NCI-H1417 treated with DMSO at 0.1 percent for 48 hours (cell line): Measurements from ENCODE around the gene TMA16.
"Not testable (repeated sequence)": the region's sequence is repeated elsewhere in the genome, so short reads cannot be mapped to it uniquely, and the experiment has no call there.

Experiments
- DNase-seq: peaks from one replicate; lab custom pipeline; 2025; lab: John Stamatoyannopoulos, UW

Gene TMA16

DNA sequence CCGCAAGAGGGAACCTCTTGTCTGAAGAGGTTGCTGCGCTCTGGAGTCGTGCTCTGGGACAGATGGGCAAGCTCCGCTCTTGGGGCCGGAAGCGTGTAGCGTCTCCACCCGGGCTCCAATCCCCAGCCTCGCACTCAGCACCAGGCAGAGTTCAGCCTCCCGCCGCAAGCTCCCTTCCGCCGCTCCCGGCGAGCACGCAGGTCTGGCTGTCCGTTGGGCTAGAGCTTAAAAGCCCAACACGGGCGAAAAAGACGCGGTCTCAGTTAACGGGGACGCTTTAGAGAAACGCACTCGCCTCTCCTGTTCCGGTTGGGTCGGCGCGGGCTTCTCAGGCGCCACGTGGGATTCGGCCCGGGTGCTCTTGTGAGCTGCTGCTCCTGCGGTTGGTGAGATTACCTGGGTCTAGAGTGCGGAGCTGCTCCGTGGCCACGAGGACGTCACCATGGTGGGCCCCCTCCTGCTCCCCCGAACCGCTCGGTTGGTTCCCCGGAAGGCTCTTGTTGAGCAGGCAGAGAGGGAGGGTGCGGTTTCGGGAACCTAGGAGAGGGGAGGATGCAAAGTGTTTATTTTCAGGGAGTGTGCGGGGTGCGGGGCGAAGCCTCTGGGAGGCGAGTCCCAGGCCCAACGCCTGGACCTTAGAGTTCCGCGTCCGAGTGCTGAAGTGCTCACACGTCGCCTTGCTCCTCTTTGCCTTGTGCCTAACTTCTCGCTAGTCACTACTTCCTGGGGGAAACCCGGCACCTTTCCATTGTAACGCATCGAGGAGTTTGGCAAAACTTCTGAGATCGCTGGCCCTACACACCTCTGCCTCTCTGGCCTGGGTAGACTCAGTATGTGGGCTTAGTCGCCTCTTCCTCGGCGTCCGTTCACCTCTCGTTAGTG lies at the start of gene TMA16:
TMA16 (plus strand) TSS at position 331 of the 882 bp plus-strand sequence; CDS start at position 443, 112 bp downstream.
- peak; percentile 51 for DNase-seq

DNA sequence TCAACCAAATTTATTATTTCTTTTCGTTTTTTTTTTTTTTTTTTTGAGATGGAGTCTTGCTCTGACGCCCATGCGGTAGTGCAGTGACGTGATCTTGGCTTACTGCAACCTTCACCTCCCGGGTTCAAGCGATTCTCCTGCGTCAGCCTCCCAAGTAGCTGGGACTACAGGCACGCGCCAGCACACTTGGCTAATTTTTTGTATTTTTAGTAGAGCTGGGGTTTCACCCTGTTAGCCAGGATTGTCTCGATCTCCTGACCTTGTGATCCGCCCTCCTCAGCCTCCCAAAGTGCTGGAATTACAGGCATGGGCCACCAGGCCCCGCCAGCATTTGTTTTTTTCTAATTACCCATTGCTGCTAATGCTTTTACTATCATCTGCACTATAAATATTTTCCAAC lies 47.5 kb upstream of the TMA16 start:
- DNase-seq, result not testable (repeated sequence)

DNA sequence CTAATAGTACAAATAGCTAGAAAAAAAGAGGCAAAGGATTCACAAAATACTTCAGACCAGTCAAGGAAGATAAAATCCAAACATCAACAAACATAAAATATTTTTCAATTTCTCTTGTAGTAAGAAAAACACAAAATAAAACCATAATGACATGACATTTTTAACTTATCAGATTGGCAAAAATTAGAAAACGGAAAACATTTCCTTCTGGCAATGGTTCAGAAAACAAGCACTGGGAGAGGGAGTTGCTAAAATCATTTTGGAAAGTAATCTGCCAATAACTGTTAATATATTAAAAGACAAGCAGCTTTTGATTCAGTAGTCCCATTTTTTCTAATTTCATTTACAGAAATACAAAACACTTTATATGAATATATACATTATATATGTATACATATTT lies 47.0 kb upstream of the TMA16 start:
- DNase-seq, result no peak

DNA sequence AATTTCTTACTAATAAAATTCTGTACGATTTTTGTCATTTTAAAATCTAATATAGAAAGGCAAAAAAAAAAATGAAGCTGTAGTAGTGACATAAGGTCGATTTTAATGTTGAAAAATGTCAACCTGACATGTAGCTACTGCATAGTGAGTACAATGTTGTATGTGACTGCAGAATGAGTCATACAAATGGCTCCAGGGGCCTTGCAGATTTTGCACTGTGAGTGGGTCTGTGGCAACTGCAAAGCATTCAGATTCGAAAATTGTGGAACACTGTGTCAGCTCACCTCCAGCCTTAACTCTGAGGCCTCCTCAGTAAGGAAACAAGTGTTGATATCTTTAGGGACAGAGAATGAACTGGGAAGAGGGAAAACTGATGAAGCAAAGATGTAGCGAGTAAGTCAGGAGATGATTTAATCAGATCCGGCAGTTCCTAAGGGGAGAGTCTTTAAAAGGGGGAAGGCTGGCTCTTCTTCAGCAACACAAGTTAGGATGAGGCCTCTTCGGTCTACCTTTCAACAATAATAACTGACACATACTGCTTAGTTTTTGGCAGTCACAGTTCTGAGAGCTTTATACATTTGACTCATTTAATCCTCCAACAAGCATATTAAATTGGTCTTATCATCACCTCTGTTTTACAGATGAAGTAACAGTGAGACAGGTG lies 45.8 kb upstream of the TMA16 start:
- DNase-seq, result no peak

DNA sequence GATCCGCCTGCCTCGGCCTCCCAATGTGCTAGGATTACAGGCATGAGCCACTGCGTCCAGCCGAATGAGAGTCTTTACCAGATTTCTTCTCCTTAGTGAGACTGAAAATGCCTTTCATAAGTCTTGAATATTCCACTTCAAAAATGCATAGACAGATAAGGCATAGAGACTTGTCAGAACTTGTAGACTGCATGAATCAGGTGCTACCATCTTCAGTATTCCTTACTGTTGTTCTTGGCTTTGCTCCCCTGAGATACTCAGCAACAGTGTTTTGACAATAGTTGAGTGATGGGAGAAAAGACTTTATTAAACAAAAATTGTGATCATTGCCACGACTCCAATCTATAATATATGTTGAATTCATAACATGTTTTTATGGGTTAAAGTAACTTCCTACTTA lies 31.9 kb upstream of the TMA16 start:
- no peak for DNase-seq

DNA sequence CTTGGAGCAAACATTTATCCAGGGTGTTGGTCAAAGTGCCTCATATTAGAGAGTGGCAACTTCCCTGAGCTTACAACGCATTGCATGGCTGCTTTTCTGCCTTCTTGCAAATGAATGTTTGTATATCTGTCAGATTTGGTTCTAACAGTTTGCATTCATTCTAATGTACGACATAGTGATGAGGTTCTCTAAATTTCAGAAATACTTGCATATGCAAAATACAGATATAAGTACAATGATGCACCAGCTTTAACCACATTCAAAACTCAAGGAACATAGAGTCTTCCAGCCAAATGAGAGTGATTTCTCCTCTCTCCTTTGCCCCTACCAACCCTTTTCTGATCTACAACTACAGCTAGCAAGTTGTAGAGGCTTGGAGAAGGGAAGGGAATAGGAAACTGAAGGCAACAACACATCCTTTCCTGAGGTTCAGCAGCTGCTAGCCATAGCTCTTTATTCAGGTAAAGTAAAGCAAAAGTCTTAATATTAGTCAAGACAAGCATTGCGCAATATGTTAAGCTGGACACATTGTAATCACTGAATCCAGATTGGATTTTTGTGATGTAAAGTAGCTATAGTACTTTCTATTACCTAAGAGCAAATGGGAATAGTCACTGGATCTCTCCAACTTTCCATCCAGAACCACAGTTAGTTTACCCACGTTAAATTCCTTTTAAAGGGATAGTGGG lies 27.3 kb upstream of the TMA16 start:
- DNase-seq, result no peak

DNA sequence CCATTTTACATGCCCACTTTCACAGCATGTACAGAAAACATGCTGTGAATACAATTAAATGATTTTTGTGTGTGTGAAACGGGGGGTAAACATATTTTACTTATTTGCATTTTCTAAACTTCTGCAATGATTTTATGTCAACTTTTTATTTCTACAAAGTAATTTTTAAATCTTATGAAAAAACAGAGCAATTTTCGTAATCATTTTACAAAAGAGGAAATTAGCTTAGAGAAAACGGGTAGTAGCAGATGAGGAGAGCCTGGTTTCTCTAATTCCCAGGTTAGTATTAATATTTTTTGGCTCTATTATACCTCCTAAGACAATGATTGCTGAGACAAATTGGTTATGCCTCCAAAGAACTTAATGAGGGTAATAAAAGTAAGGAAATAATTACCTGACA lies 24.1 kb upstream of the TMA16 start:
- no peak for DNase-seq

DNA sequence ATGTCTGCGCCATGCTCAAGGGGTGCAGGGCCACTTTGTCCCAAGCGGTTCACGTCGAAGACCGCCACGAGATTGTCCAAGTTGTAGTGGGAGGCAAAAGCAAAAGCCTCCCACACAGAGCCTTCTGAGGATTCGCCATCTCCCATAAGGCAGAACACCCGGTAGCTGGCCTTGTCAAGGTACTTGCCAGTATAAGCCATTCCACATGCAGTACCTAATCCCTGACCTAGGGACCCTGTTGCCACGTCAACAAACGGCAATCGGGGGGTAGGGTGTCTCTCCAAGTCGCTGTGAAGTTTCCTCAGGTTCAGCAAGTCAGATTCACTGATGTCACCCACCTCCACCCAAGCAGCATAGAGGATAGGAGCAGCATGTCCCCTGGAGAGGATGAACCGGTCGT lies 21.4 kb upstream of the TMA16 start:
- DNase-seq, result no peak

DNA sequence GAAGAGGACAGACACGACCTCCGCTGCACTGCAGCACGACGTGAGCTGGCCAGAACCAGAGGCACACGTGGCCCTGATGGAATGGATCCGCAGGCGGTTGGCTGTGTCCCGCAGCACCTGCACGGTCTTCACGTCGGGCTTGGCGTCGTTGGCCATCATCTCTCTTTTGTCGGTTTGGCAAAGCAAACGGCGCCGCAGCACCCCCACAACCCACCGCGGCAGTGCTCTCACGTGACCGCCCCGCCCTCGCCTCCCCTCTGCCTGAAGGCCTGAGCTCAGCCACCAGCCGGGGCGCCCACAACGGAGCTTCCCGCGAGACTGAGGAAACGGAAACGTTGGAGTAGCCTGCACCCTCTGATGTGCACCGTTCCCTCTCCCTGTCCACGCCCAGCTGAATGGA lies 20.9 kb upstream of the TMA16 start, which contains the start of gene TKTL2:
TKTL2 (minus strand) TSS at position 179 of the 400 bp plus-strand sequence; CDS start at position 159, 20 bp downstream.
- DNase-seq, result no peak

DNA sequence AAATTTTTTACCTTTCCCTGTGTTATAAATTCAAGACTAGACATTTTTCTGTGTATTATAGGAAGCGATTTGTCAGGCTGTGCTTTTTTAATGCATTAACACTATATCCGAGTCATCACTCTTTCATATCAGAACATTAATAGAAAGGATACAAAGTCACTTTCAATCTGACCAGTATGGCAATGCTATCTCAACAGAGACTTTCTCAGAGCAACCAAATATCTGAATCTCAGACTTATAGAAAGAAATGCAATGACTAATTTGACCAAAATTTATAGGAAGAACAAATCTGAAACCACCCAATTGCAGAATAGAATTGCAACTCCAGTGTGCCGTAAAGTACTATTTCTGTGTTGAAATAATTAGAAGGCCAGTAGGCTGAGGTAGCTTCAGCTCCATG lies 20.5 kb upstream of the TMA16 start:
- DNase-seq, result no peak

DNA sequence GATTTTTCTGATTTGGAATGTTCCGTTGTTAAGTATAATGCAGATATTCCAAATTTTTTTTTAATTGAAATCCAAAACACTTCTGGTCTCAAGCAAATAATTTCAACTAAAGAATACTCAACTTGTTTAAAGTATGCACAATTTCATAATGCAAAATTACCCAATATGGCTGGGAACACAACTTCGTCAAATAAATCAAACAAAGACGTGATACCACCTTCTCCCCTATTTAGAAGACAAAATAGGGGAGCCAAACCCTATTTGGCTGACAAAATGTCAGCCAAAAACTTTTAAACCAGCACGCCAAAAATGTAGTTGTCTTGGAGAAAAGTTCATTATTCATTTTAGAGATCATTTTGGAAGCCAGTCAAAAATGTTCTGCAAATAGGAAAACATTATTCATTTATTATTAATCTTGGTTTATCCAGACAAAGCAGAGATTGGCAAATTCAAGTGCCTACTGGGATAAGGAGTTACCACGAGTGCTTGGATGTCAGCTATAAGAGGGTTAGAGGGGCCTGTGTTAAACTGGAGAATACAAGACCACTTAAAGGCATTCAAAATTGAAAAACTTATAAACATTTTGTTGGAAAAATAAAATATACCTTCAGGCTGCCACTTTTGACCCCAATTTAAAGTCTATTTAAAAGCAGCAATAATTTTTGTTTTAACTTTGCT lies 17.6 kb upstream of the TMA16 start:
- DNase-seq, result no peak

DNA sequence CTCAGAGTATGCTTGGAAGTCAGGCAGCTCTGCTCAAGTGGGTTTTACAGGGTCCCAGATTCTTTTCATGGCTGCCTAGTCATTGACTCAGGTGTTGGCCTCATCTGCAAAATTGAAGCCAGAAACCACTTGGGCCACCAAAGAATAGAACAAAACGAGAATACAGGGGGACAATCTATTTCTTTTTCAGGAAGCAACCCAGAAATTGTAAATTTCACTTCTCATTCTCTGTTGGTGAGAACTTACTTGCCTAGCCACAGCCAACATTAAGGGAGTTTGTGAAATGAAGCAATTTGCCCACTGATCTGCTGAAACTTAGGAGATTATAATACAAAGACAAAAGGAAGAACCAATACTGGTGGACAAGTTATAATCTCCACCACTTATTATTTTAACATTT lies 12.3 kb upstream of the TMA16 start:
- DNase-seq, result no peak

DNA sequence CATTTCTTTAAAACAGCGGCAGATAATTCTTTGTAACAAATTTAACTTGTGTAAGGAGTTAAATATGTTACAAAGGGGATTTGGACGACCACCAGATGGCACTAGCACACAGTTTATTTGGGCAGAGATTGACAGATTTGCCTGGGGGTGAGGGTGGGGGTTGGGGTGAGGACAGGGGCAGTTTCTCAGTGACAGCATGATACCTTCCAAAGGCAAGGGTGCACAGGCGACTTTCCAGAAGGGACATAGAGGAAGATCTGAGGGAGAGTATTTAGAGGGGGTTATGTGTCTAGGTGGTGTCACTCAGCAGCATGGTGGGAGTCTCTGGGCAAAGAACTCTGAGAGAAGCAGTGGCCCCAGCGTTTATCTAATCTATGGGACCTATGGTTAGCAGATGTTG lies 9.6 kb upstream of the TMA16 start:
- no peak for DNase-seq

DNA sequence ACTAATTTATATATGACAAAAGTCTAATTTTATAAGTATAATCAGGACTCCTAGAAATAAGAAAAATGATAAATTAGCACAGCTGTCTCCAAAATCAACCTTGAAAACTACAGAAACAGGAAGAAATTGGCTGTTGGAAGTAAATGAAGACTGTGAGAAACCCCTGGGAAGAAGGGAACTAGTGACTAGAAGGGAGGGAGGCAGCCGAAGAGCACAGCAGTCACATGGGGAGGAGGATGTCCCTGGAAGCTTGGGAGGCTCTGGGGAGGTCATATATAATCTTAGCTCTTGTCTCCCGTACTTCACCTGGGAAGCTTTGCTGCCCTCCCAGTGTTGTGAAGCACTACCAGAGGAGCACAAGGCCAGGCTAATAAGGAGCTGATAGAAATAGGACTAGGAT lies 8.9 kb upstream of the TMA16 start:
- DNase-seq, result no peak

DNA sequence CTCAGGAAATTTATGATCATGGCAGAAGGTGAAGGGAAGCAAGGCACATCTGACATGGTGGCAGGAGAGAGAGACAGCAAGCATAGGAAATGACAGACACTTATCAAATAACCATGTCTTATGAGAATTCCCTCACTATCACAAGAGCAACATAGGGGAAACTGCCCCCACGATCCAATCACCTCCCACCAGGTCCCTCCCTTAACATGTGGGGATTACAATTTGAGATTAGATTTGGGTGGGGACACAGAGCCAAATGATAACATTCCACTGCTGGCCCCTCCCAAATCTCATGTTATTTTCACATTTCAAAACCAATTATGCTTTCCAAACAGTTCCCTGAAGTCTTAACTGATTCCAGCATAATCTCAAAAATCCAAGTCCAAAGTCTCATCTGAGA lies 8.2 kb upstream of the TMA16 start:
- no peak for DNase-seq

DNA sequence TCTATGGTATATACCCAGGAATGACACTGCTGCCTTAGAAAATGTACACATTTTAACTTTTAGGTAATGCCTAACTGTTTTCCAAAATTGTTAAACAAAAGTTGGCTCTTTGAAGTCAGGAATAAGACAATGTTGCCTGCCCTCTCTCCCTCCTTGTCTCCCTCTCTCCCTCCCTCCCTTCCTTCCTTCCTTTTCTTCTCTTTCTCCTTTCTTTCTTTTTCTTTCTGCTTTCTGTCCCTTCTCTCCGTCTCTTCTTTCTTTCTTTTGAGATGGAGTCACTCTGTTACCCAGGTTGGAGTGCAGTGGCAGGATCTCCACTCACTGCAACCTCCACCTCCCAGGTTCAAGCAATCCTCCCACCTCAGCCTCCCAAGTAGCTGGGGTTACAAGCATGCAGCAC lies 4.6 kb upstream of the TMA16 start:
- no peak for DNase-seq

DNA sequence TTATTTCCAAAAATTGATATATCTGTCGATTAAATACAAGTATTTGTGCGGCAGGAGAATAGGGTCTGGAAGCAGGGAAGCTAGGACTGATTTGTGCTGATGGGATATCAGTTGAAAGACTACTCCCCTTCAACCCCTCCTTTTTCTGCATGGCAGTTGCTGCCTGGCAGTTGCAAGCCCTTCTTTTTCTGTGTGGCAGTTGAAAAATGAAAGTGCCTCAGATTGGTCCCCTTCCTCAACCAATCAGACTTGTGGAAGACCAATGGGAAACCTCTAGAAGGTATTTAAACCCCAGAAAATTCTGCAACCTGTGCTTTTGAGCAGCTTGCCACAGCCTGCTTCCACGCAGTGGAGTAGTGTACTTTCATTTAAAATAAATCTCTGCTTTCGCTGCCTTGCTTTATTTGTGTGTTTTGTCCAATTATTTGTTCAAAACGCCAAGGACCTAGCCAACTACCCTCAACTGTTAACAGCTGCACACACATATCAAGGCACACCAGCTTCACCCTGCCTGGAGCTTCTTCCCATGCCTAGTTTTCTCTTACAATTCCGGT lies 1.5 kb upstream of the TMA16 start:
- DNase-seq, result no peak

DNA sequence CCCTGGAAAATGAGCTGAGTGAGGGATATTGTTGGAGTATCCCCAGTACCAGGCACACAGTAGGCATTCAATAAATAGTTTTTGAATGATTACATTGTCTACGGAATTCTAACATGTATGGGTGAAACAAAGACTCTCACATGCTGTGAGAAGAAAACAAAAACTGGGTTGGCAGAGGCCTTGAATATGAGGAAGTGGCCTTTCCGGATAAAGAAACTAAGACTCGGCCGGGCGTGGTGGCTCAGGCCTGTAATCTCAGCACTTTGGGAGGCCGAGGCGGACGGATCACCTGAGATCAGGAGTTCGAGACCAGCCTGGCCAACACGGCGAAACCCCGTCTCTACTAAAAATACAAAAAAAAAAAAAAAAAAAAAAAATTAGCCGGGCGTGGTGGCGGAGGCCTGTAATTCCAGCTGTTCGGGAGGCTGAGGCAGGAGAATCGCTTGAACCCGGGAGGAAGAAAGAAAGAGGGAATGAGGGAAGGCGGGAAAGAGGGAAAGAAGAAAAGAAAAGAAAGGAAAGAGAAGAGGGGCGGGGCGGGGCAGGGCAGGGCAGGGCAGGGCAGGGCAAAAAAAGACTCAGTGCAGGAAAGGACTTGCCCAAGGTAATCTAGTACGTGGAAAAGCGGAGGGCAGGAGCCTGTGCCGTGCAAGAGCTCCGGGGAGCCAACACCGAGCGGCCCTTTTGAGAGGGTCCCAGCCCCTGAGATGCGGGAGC lies 689 bp upstream of the TMA16 start:
- DNase-seq, result no peak

DNA sequence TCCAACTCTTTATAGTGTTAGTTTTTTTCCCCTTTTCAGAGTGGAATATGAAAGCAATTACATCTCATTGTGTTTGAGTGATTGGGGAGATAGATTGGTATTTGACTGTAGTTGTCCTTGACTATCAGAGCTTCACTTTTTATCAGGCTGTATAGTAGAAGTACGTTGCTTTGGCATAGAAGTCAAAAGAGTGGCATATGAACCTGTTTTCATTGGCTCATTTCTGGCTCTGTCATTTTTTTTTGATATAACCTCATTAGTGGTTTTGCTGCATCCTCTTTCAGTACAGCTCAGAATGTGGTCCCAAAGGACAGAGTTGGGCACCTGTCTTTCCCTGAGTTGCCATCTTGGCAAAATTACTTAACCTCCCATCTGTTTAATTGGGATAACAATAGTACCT lies 1.4 kb downstream of the TMA16 start:
- no peak for DNase-seq

DNA sequence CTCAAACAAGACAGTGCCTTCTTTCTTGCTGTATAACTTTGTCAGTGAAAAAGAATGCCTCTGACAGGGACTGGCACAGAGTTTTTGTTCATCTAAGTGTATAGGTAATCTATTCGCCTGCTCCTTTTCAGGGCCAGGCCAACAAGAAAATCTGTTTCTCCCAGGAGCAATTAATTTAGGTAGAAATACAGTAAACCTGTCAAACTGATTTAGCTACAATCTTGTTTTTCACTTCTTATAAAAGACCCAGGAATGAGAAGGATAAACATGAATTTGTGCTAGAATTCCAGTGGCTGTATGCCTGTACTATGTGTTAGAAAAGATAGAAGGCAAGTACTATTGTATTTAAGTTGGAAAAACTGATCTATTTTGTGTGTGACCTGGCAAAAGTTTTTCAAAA lies 6.1 kb downstream of the TMA16 start:
- no peak for DNase-seq

DNA sequence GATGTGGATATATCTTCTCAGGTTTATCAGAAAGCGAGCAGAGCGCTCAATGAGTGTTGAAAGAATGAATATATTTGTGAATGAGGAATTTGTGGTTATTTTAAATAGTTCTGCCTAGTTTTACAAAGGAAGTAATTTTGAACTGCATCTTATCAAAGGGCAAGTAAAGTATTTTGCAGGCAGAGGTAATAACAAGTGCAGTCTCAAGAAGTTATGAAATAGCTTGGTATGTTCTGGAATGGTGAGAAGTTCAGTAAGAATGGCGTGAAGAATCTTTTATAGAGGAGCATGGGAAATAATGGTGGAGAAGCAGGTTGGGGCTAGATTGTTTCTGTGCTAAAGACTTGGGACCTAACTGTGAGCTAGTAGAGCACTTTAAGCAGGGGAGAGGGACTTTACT lies 10.9 kb downstream of the TMA16 start:
- DNase-seq, result no peak
